Muscle of leg (tissue), 9 donors: ENCODE data around the gene PHLDB3. TPM values are rescaled to one million over a fixed set of nuclear protein-coding genes. Genes with fewer than 3 reads are reported as not detected.

ENCODE experiments used
- polyA plus RNA-seq, 8 donors: library from polyadenylated mRNA; unstranded; fragments of 120-200 nt; gene quantifications; one replicate each; pipeline versions ENCODE4 v1.2.1 to v1.2.3, GENCODE V29; 2013; ENCODE audit warnings: inconsistent platforms in 1 of 8, low replicate concordance in 1 of 8; ENCODE audit not compliant: insufficient read length in 8 of 8, insufficient read depth in 1 of 8
- total RNA-seq: library from RNA; stranded (reverse); fragments of 120-200 nt; gene quantifications from one replicate; pipeline ENCODE4 v1.2.4, GENCODE V29; 2013

The PHLDB3 gene
- total and polyA plus RNA-seq, 9 donors = 2.8 to 8.0 (median 4.6) TPM

Other genes with a start within 250 kb of the PHLDB3 start
- 0.62 TPM for gene PSG9, start 235.2 kb downstream of the PHLDB3 start, total RNA-seq
- under 1 TPM in 6 of 8 donors, not detected in 2; 0.15 to 0.76 (median 0.25) TPM for gene PSG9, start 235.2 kb downstream of the PHLDB3 start, polyA plus RNA-seq
- 0.09 TPM for gene CD177, start 151.1 kb downstream of the PHLDB3 start, total RNA-seq
- gene CD177, start 151.1 kb downstream of the PHLDB3 start, polyA plus RNA-seq = under 1 TPM; 0.11 to 0.43 (median 0.32) TPM
- not detected for gene TEX101, start 89.9 kb downstream of the PHLDB3 start, total RNA-seq
- gene TEX101, start 89.9 kb downstream of the PHLDB3 start, polyA plus RNA-seq = under 1 TPM in 1 of 8 donors, not detected in 7; 0.17 TPM
- gene LYPD3, start 39.1 kb downstream of the PHLDB3 start, total RNA-seq = 0.49 TPM
- 10 to 100 TPM in 1 of 8 donors, 1 to 10 TPM in 2, under 1 TPM in 5; 0.39 to 13.9 (median 0.88) TPM for gene LYPD3, start 39.1 kb downstream of the PHLDB3 start, polyA plus RNA-seq
- 19.6 TPM for gene ETHE1, start 22.5 kb upstream of the PHLDB3 start, total RNA-seq
- gene ETHE1, start 22.5 kb upstream of the PHLDB3 start, polyA plus RNA-seq = 10 to 100 TPM; 12.0 to 22.5 (median 17.0) TPM
- 0.62 TPM for gene ZNF575, start 28.4 kb upstream of the PHLDB3 start, total RNA-seq
- 1 to 10 TPM; 2.2 to 5.0 (median 3.4) TPM for gene ZNF575, start 28.4 kb upstream of the PHLDB3 start, polyA plus RNA-seq
- gene XRCC1, start 70.8 kb upstream of the PHLDB3 start, total RNA-seq = 27.7 TPM
- 10 to 100 TPM; 28.4 to 42.5 (median 35.7) TPM for gene XRCC1, start 70.8 kb upstream of the PHLDB3 start, polyA plus RNA-seq
- 5.0 TPM for gene PINLYP, start 71.1 kb upstream of the PHLDB3 start, total RNA-seq
- gene PINLYP, start 71.1 kb upstream of the PHLDB3 start, polyA plus RNA-seq = 1 to 10 TPM; 4.6 to 7.7 (median 6.2) TPM
- gene IRGQ, start 91.4 kb upstream of the PHLDB3 start, total RNA-seq = 11.4 TPM
- 10 to 100 TPM in 7 of 8 donors, 1 to 10 TPM in 1; 9.7 to 15.1 (median 12.5) TPM for gene IRGQ, start 91.4 kb upstream of the PHLDB3 start, polyA plus RNA-seq
- 7.8 TPM for gene ZNF576, start 91.8 kb upstream of the PHLDB3 start, total RNA-seq
- gene ZNF576, start 91.8 kb upstream of the PHLDB3 start, polyA plus RNA-seq = 10 to 100 TPM in 5 of 8 donors, 1 to 10 TPM in 3; 8.3 to 12.1 (median 10.5) TPM
- 0.18 TPM for gene SRRM5, start 107.3 kb upstream of the PHLDB3 start, total RNA-seq
- under 1 TPM; 0.17 to 0.57 (median 0.41) TPM for gene SRRM5, start 107.3 kb upstream of the PHLDB3 start, polyA plus RNA-seq
- gene ZNF428, start 114.9 kb upstream of the PHLDB3 start, total RNA-seq = 55.9 TPM
- gene ZNF428, start 114.9 kb upstream of the PHLDB3 start, polyA plus RNA-seq = 10 to 100 TPM; 63.2 to 80.5 (median 71.9) TPM
- gene CADM4, start 135.1 kb upstream of the PHLDB3 start, total RNA-seq = 7.8 TPM
- 10 to 100 TPM in 5 of 8 donors, 1 to 10 TPM in 3; 6.7 to 27.1 (median 13.2) TPM for gene CADM4, start 135.1 kb upstream of the PHLDB3 start, polyA plus RNA-seq
- gene PLAUR, start 165.4 kb upstream of the PHLDB3 start, total RNA-seq = 4.9 TPM
- 1 to 10 TPM; 5.1 to 8.9 (median 7.4) TPM for gene PLAUR, start 165.4 kb upstream of the PHLDB3 start, polyA plus RNA-seq
- not detected for gene IRGC, start 211.3 kb upstream of the PHLDB3 start, total RNA-seq
- gene IRGC, start 211.3 kb upstream of the PHLDB3 start, polyA plus RNA-seq = under 1 TPM in 2 of 8 donors, not detected in 6; 0.07 to 0.09 TPM